NCI-H2171 treated with DMSO at 0.1 percent for 48 hours (cell line): Measurements from ENCODE around the gene PTPN9.

Experiments
- DNase-seq: peaks from one replicate; lab custom pipeline; 2025; lab: John Stamatoyannopoulos, UW

Gene PTPN9

GRCh38 chr15:75416584-75416983 is 162.5 kb downstream of the PTPN9 start:
- DNase-seq, result no peak
